CD4-positive, alpha-beta T cell (primary cell): ENCODE data around the gene PLEKHA4. TPM values are rescaled to one million over a fixed set of nuclear protein-coding genes. Genes with fewer than 3 reads are reported as not detected.

Experiments used
- ATAC-seq: fragments of 200-7000 bp; cut with Tn5 transposase; one replicate; pipeline ENCODE4 v1.10.0; 2022; ENCODE audit warnings: mild to moderate bottlenecking; ENCODE audit not compliant: poor library complexity
- CTCF ChIA-PET: fragments of 350-600 bp; sonication (Branson Sonifier 250); formaldehyde crosslinking; loops from one replicate; lab custom pipeline; 2021; ENCODE audit warnings: antibody characterized with exemption, inconsistent platforms; lab: Charles Lee
- POLR2A ChIA-PET: fragments of 350-600 bp; sonication (Branson Sonifier 250); formaldehyde crosslinking; loops from one replicate; lab custom pipeline; 2021; ENCODE audit warnings: antibody characterized with exemption, inconsistent platforms; lab: Charles Lee
- DNase-seq, 14 experiments: peaks; one replicate each; pipeline ENCODE4 v3.0.0-alpha.2; 2013 to 2020; ENCODE audit warnings: mixed read lengths in 2 of 14
- H3K27ac ChIP-seq, 2 donors: one replicate each; pipeline versions ENCODE4 v1.5.1 to v1.7.0; 2013; ENCODE audit warnings: low read length in 2 of 2, low read depth in 1 of 2, mild to moderate bottlenecking in 1 of 2
- H3K27me3 ChIP-seq, 2 experiments: 1 replicate in 1 of 2; 2 replicates in 1 of 2; pipeline versions ENCODE4 v1.6.1 to v1.7.0; 2013; ENCODE audit warnings: low read length in 2 of 2, control low read depth in 1 of 2, mild to moderate bottlenecking in 1 of 2, moderate library complexity in 1 of 2; ENCODE audit not compliant: insufficient read depth in 2 of 2, control insufficient read depth in 1 of 2
- H3K36me3 ChIP-seq: one replicate; pipeline ENCODE4 v1.6.1; 2013; ENCODE audit warnings: low read length, control low read depth; ENCODE audit not compliant: insufficient read depth
- H3K4me1 ChIP-seq: one replicate; pipeline ENCODE4 v1.6.1; 2013; ENCODE audit warnings: low read length, control low read depth; ENCODE audit not compliant: insufficient read depth
- H3K4me3 ChIP-seq: one replicate; pipeline ENCODE4 v1.5.1; 2013; ENCODE audit warnings: mild to moderate bottlenecking, low read length, moderate library complexity
- H3K9me3 ChIP-seq, 2 experiments: 1 replicate in 1 of 2; 2 replicates in 1 of 2; pipeline versions ENCODE4 v1.6.1 to v1.7.0; 2013; ENCODE audit warnings: low read length in 2 of 2, mild to moderate bottlenecking in 2 of 2, control low read depth in 1 of 2, moderate library complexity in 1 of 2; ENCODE audit not compliant: control insufficient read depth in 1 of 2, insufficient read depth in 1 of 2
- H3K27ac Mint-ChIP-seq: one replicate; pipeline ENCODE4 v1.8.0; 2020; ENCODE audit warnings: mixed read lengths
- H3K27me3 Mint-ChIP-seq: one replicate; pipeline ENCODE4 v1.8.0; 2021; ENCODE audit warnings: mixed read lengths
- H3K36me3 Mint-ChIP-seq: one replicate; pipeline ENCODE4 v1.8.0; 2021; ENCODE audit warnings: low read depth, mixed read lengths
- H3K4me1 Mint-ChIP-seq: one replicate; pipeline ENCODE4 v1.8.0; 2021; ENCODE audit warnings: low read depth, mixed read lengths
- H3K4me3 Mint-ChIP-seq: one replicate; pipeline ENCODE4 v1.8.0; 2020; ENCODE audit warnings: mild to moderate bottlenecking, mixed read lengths
- H3K9me3 Mint-ChIP-seq: one replicate; pipeline ENCODE4 v1.8.0; 2020; ENCODE audit warnings: mixed read lengths
- CTCF ChIP-seq: fragments of 200-600 bp; IDR thresholded peaks from one replicate; pipeline ENCODE4 v1.8.0; 2022; ENCODE audit warnings: antibody characterized with exemption, mild to moderate bottlenecking
- intact Hi-C, 2 experiments: fragments of 100-400 bp; cut with DNase I in 1 of 2; cut with micrococcal nuclease in 1 of 2; formaldehyde crosslinking; loops; one replicate each; pipeline versions ENCODE4 v1.15.1 to v1.9.0; 2023 to 2025; cut with DNase I, micrococcal nuclease
- total RNA-seq, 174 experiments: library from RNA in 2 of 174; stranded (reverse) in 2 of 174; gene quantifications; one replicate each; pipeline ENCODE4 v1.2.3 and lab custom pipeline; 2021 to 2026

Gene PLEKHA4
- total RNA-seq, 2 experiments from 2014 or later: 1.4 to 2.7 TPM

- Mint-ChIP-seq H3K9me3 (no peaks in the 10 kb centered on the region), H3K4me1 (peaks cover 12% of the 10 kb centered on the region), H3K36me3 (peaks cover under 1% of the 10 kb centered on the region), H3K27ac (no peak overlapping the region), H3K27me3 (no peaks in the 10 kb centered on the region), H3K4me3 (no peak overlapping the region)
- H3K36me3 ChIP-seq: no peaks in the 10 kb centered on the region
- CTCF ChIA-PET: no interaction called here
- no peak for TF ChIP-seq CTCF
- no peak overlapping the region for H3K4me3 ChIP-seq
- POLR2A ChIA-PET: no interaction called here
- intact Hi-C loops: no loop called here
- no peaks in the 10 kb centered on the region for H3K27me3 ChIP-seq
- H3K9me3 ChIP-seq: no peaks in the 10 kb centered on the region
- no peak overlapping the region for H3K27ac ChIP-seq
- H3K4me1 ChIP-seq: no peaks in the 10 kb centered on the region
- no peak for ATAC-seq
- DNase-seq: no peak
Measured at GRCh38 chr19:48817585-48818124, 50.8 kb downstream of the PLEKHA4 start.

- H3K27ac ChIP-seq: peak overlapping the region in 1 of 2 donors; percentile 41
- Mint-ChIP-seq H3K4me1 (peaks cover 16% of the 10 kb centered on the region), H3K36me3 (peaks cover 4% of the 10 kb centered on the region), H3K9me3 (no peaks in the 10 kb centered on the region), H3K27me3 (no peaks in the 10 kb centered on the region), H3K27ac (peak overlapping the region; percentile 38), H3K4me3 (peak overlapping the region; percentile 59)
- H3K4me3 ChIP-seq: no peak overlapping the region
- H3K4me1 ChIP-seq: peaks cover 13% of the 10 kb centered on the region
- no peaks in the 10 kb centered on the region for H3K9me3 ChIP-seq
- ChIA-PET CTCF (no interaction called here), POLR2A (interaction anchor here (0.6 kb wide), 1 partner anchor 20 kb away, joined by 3 read pairs; no protein-coding TSS in a partner anchor)
- H3K27me3 ChIP-seq: no peaks in the 10 kb centered on the region
- peak in 3 of 14 experiments; percentile 31 to 74 (median 70) for DNase-seq
- no peak for TF ChIP-seq CTCF
- ATAC-seq: peak; percentile 70
- no peaks in the 10 kb centered on the region for H3K36me3 ChIP-seq
- intact Hi-C loops: no loop called here
Measured at GRCh38 chr19:48815870-48816501, 52.4 kb downstream of the PLEKHA4 start.

- CTCF ChIA-PET: no interaction called here
Measured at GRCh38 chr19:48814895-48815294, 53.5 kb downstream of the PLEKHA4 start.

More at GRCh38 chr19:48814895-48815294, 53.5 kb downstream of the PLEKHA4 start:
- no peaks in the 10 kb centered on the region for H3K27me3 Mint-ChIP-seq
- Histone ChIP-seq H3K27ac (no peak overlapping the region), H3K4me1 (peaks cover 22% of the 10 kb centered on the region), H3K27me3 (no peaks in the 10 kb centered on the region), H3K36me3 (no peaks in the 10 kb centered on the region), H3K9me3 (no peaks in the 10 kb centered on the region), H3K4me3 (no peak overlapping the region)
- POLR2A ChIA-PET: interaction anchor here (0.7 kb wide), 1 partner anchor 1331 kb away, joined by 4 read pairs; the partner anchor contains the start of gene KPTN
- H3K27ac Mint-ChIP-seq: no peak overlapping the region
- peaks cover 21% of the 10 kb centered on the region for H3K4me1 Mint-ChIP-seq
- no peak overlapping the region for H3K4me3 Mint-ChIP-seq
- no peak for ATAC-seq
- peaks cover 4% of the 10 kb centered on the region for H3K36me3 Mint-ChIP-seq
- no peak for TF ChIP-seq CTCF
- no peaks in the 10 kb centered on the region for H3K9me3 Mint-ChIP-seq
- intact Hi-C loops: no loop called here
- no peak for DNase-seq
